ENCODE measurements around the gene SLC5A3.

- no peak for TF ChIP-seq EZH2 (IDR thresholded peaks at IDR 0.05)
- TF ChIP-seq POLR2AphosphoS5 (IDR thresholded peaks at IDR 0.05; ENCODE audit: borderline replicate concordance, low read depth, low read length) = no peak
Measured at GRCh38 chr21:34042735-34043134, 30.6 kb upstream of the SLC5A3 start.

Measured in SK-N-MC (cell line).